Measurements from ENCODE around the gene ADAD2. TPM values are rescaled to one million over a fixed set of nuclear protein-coding genes. Genes with fewer than 3 reads are reported as not detected.
A peak's percentile ranks its signal among the peaks of the same experiment; 100 is the strongest.

ADAD2 gene
- total RNA-seq: not detected
- long read RNA-seq: 0 reads

GRCh38 chr16:84190731-84191388 lies at the start of gene ADAD2:
Gene ADAD2, plus strand, starts transcription at chr16:84191157. Its CDS starts 74 bp downstream, at chr16:84191231.
- no peak for DNase-seq (ENCODE audit: low spot score)

DNA sequence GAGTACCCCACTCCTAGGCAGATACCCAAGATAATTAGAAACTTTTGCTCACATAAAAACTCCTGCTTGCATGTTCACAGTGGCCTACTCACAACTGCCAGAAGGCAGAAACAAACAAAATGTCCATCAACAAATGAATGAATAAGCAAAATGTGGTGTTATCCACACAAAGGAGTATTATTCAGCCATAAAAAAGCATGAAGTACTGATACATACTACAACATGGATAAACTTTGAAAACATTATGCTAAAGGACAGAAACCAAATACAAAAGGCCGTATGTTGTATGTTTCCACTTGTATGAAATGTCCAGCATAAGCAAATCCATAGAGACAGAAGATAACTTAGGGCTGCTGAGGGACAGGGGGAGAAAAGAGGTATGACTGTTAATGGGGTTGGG lies 47.9 kb upstream of the ADAD2 start:
- no peak for DNase-seq (ENCODE audit: low spot score)

DNA sequence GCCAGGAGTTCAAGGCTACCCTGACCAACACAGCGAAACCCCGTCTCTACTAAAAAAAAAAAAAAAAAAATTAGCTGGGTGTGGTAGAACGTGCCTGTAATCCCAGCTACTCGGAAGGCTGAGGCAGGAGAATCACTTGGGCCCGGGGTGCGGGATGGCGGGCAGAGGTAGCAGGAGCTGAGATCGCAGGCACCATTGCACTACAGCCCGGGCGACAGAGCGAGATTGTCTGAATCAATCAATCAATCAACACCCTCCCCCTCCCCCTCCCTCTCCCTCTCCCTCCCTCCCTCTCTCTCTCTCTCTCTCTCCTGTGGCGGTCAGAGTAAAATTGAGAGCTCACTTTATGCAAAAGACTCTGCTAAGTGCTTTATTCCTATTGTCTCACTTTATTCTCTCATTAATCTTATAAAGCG lies 47.2 kb upstream of the ADAD2 start:
- no peak for DNase-seq (ENCODE audit: low spot score)

GRCh38 chr16:84144209-84144858 lies 46.6 kb upstream of the ADAD2 start:
- no peak for DNase-seq (ENCODE audit: low spot score)

- DNase-seq (ENCODE audit: low spot score): peak; percentile 98
Observed at GRCh38 chr16:84144859-84145639, 45.9 kb upstream of the ADAD2 start, which contains the start of the genes DNAAF1 and HSDL1. Gene DNAAF1, plus strand, starts transcription at chr16:84145308. Its CDS starts 133 bp downstream, at chr16:84145441. Gene HSDL1, minus strand, starts transcription at chr16:84145177. Its CDS starts 13,856 bp downstream, at chr16:84131321.

DNA sequence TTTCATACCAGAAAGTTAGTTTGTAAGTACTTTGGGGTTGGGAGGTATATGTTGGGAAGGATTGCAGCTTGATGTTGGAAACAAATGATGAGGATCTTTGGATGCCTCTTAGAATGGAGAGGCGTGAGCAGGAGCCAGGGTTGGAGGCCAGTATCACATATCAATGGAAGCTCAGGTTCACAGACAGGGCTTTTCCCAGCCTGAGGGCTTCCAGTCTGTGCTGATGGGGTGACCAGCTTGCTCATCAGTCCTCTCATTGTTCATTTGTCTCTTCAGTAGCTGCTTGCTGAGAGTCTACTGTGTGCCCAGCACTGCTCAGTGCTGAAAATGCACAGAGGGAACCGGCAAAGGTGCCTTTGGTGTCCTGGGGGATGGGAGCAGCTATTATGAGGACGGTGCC lies 40.0 kb upstream of the ADAD2 start:
- DNase-seq (ENCODE audit: low spot score): no peak

DNA sequence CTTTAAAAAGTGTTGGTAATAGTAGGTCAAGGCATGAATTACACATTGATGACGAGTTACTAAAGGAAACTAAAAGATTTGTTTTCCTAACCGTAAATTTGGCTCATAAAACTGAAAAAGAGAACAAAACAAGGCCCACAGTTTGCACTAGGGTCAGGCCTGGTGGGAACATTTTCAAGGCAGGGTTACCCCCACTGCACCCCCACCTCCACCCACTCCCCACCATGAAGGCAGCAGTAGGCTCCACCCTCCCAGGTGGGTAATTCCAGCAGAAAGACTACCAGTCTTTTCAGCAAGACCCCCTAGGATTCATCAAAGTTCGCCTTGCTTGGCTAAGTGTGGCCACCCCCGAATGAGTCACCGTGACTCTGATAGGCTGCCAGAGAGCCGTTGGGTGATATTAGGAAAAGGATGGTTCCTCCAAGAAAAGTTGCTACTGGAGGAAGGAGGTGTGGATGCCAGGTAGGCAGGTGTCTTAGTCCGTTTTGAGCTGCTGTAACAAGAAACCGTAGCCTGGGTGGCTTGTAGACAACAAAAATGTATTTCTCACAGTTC lies 37.2 kb upstream of the ADAD2 start:
- no peak for DNase-seq (ENCODE audit: low spot score)

DNA sequence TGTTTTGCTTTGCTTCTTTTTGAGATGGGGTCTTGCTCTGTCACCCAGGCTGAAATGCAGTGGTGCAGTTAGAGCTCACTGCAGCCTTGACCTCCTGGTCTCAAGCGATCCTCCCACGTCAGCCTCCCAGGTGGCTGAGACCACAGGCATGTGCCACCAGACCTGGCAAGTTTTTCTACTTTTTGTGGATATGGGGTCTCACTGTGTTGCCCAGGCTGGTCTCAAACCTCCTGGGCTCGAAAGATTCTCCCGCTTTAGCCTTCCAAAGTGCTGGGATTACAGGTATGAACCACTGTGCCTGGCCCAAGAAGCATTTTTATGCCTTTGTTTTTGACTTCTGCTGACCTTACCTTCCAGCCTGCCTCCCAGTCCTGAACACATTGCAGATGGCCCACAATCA lies 35.7 kb upstream of the ADAD2 start:
- no peak for DNase-seq (ENCODE audit: low spot score)

DNA sequence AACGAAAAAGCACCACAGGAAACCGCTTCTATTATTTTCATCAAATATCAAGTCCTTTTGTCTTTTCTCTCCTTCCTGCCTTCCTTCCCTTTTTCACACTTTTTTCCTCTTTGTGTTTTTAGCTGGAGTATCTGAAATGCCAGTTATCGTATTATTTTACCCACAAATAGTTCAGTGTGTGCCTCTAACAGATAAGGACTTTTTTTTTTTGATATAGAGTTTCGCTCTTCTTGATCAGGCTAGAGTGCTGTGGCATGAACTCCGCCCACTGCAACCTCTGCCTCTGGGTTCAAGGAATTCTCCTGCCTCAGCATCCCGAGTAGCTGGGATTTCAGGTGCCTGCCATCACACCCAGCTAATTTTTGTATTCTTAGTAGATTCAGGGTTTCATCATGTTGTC lies 35.2 kb upstream of the ADAD2 start:
- DNase-seq (ENCODE audit: low spot score): no peak

GRCh38 chr16:84156342-84156784 lies 34.6 kb upstream of the ADAD2 start:
- DNase-seq (ENCODE audit: low spot score): no peak

DNA sequence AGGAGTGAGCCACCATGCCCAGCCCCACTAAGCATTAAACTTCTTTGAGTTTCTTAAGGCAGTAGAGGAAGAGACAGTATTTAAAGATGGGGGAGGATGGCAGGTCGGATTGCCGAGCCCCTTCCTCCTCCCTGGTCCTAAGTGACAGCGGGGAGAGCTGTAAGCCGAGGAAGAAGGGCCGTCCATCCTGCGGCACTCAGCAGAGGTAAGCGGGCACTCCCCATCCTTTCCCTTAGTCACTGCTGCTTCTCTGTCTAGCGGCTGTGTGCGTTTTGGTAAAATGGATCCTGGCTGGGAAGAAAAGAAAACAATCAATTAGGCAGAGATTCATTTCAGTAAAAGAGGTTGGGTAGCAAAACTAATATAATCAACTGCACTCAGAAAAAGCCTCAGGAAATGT lies 31.9 kb upstream of the ADAD2 start:
- DNase-seq (ENCODE audit: low spot score): no peak

- DNase-seq (ENCODE audit: low spot score): no peak
Observed at GRCh38 chr16:84159800-84160199, 31.2 kb upstream of the ADAD2 start.

DNA sequence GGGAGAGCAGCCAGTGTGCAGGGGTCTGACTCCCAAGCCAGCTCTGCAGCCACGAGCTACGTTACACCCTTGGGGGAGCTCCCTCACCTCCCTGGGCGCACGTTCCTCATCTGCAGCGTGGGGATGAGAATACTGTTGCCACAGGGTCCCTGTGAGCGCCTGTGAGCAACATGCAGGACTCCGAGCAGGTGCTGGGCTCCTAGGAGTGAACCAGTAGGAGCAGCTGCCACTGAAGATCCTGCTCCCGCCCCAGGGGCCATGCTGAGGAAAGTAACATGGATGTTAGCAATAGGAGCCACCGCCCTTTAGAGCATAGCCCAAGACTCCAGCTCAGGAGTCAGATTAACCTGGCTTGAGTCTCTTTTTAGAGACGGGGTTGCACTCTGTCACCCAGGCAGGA lies 29.9 kb upstream of the ADAD2 start:
- DNase-seq (ENCODE audit: low spot score): no peak

GRCh38 chr16:84161801-84162200 lies 29.2 kb upstream of the ADAD2 start:
- no peak for DNase-seq (ENCODE audit: low spot score)

DNA sequence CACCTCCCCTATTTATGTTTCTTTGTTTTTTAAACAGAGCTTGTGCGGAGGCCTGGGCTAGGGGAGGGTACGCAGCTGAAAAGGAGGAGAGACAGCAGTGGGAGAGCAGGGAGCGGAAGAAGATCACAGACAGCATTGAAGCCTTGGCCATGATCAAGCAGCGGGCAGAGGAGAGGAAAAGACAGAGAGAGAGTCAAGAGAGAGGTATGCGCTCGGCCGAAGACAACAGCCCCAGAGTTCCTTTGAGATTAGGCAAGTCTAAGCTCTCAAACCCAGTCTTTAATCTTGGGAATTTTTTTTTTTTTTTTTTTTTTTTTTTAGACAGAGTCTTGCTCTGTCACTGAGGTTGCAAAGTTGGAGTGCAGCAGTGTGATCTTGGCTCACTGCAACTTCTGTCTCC lies 25.2 kb upstream of the ADAD2 start:
- no peak for DNase-seq (ENCODE audit: low spot score)

GRCh38 chr16:84166796-84167695 lies 23.9 kb upstream of the ADAD2 start:
- no peak for DNase-seq (ENCODE audit: low spot score)

DNA sequence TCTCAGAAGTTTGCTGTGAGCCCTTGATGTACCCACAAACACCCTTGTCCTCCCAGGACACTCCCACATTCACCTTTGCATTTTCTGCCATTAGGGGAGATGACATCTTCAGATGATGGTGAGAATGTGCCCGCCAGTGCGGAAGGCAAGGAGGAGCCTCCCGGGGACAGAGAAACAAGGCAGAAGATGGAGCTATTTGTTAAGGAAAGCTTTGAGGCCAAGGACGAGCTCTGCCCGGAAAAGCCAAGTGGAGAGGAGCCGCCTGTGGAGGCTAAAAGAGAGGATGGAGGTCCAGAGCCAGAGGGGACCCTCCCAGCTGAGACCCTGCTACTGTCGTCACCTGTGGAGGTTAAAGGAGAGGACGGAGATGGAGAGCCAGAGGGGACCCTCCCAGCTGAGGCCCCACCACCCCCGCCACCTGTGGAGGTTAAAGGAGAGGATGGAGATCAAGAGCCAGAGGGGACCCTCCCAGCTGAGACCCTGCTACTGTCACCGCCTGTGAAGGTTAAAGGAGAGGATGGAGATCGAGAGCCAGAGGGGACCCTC lies 21.1 kb upstream of the ADAD2 start:
- no peak for DNase-seq (ENCODE audit: low spot score)

GRCh38 chr16:84174396-84174795 lies 16.6 kb upstream of the ADAD2 start:
- no peak for DNase-seq (ENCODE audit: low spot score)

GRCh38 chr16:84175350-84176081 lies 15.4 kb upstream of the ADAD2 start:
- DNase-seq (ENCODE audit: low spot score): no peak

All from mesenteric fat pad (tissue), 1 donor.